Pancreas (tissue), 10 donors: ENCODE measurements around the gene TNFRSF14. TPM values are rescaled to one million over a fixed set of nuclear protein-coding genes. Genes with fewer than 3 reads are reported as not detected.

Experiments used
- ATAC-seq, 4 donors: fragments of 200-7000 bp; cut with Tn5 transposase; one replicate each; pipeline versions ENCODE4 v1.8.0 to v1.9.1; 2020; ENCODE audit warnings: mild to moderate bottlenecking in 4 of 4, moderate library complexity in 4 of 4
- DNase-seq, 6 donors: peaks; one replicate each; pipeline ENCODE4 v3.0.0-alpha.2; 2020
- FAIRE-seq: peaks from 2 replicates; lab custom pipeline; 2012; peaks lifted over from hg19 to GRCh38; lab: Jason Lieb, UNC
- H3K27ac ChIP-seq, 4 donors: fragments of 200-600 bp; sonication (generic); 1 replicate in 3 of 4; 2 replicates in 1 of 4; pipeline versions ENCODE4 v1.5.0 to v1.8.0; 2020
- H3K27me3 ChIP-seq, 4 donors: fragments of 200-600 bp; one replicate each; pipeline ENCODE4 v1.8.0; 2021
- H3K36me3 ChIP-seq, 3 donors: fragments of 200-600 bp; sonication (generic) in 1 of 3; one replicate each; pipeline versions ENCODE4 v1.5.0 to v1.8.0; 2020 to 2021
- H3K4me1 ChIP-seq, 3 donors: fragments of 200-600 bp; one replicate each; pipeline ENCODE4 v1.8.0; 2021
- H3K4me3 ChIP-seq, 4 donors: fragments of 200-600 bp; sonication (generic) in 2 of 4; one replicate each; pipeline versions ENCODE4 v1.5.0 to v1.8.0; 2020 to 2021
- H3K9me3 ChIP-seq, 4 donors: fragments of 200-600 bp; one replicate each; pipeline ENCODE4 v1.8.0; 2021
- WGBS, 2 donors: extraction: QIAGEN DNeasy Blood & Tissue Kit; methylation state at CpG; one replicate each; pipeline ENCODE4 v1.1.7; 2013; 5-methylcytosine and 5-hydroxymethylcytosine counted together
- intact Hi-C, 3 donors: fragments of 100-400 bp; cut with DNase I; formaldehyde crosslinking; loops; one replicate each; pipeline versions ENCODE4 v1.11.1 to v1.14.2; 2022
- polyA plus RNA-seq, 2 donors: library from polyadenylated mRNA; stranded (reverse); fragments of 200-250 nt; gene quantifications; one replicate each; pipeline ENCODE4 v1.2.3, GENCODE V29; 2013
- total RNA-seq, 6 donors: library from RNA; stranded (reverse); fragmentation: NEBNext Ultra II Directional in 4 of 6; extraction: Animal tissue kit (Norgen Biotek cat#: 25700) in 4 of 6; gene quantifications; one replicate each; pipeline versions ENCODE4 v1.2.1 to v1.2.4, GENCODE V29; 2021 to 2023
- TF ChIP-seq, protein P1 (sequence below), 4 donors: fragments of 200-600 bp; sonication (generic) in 3 of 4; IDR thresholded peaks; one replicate each; pipeline versions ENCODE4 v1.5.0 to v1.8.0; 2021; ENCODE audit warnings: antibody characterized with exemption in 4 of 4
- donor health status: healthy with polysubstance abuse.
- donor health status: DM: no; HTN: no; CAD: no; lungs with moderate emphysema.
- donor health status: DM: no; HTN: no; CAD: no.
- donor health status: control.
- donor health status: control.
- donor health status: Bipolar disorder and iron deficiency.
- donor health status: DM: yes; HTN: yes; CAD: no.
- donor health status: DM: no; HTN: no; CAD: no.
- donor health status: DM: no; HTN: no; CAD: no.
- donor health status: DM: yes; HTN: yes; CAD: no.

Gene TNFRSF14
- total and polyA plus RNA-seq, 8 donors, result 10.3 to 124 (median 24.9) TPM

DNA sequence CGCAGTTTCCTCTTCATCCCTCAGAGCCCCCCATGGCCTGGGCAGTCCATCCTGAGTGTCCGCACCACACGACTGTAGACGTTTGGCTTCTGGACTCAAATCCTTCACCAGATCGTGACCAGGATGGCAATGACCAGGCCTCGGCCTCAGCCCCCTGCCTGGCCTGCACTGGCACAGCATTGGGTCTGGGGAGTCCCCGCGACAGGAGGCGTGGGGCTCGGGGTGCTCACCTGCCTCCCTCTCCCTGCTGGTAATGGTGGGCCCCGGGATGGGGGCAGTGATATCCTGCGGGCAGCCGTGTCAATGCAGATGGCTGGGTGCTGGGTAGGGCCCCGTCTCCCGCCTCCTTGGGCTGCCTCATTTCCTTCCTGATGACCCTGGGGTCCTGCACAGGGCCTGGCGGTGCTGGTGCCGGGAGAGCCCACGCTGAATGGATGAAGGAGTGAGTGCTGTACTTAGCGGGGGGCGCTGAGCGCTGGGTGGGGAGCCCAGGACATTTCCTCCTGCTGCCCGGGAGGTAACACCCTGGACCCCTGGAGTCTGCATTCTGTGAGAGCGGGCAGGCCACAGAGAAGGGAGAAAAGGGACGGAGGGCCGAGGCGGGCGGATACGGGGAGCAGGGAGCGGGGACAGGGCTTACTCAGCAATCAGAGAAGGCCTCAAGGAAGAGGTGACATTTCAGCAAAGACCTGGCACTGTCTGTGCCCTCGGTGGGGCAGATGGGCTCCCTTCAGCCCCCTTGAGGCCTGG lies 2.1 kb upstream of the TNFRSF14 start:
- TF ChIP-seq, protein P1, sequence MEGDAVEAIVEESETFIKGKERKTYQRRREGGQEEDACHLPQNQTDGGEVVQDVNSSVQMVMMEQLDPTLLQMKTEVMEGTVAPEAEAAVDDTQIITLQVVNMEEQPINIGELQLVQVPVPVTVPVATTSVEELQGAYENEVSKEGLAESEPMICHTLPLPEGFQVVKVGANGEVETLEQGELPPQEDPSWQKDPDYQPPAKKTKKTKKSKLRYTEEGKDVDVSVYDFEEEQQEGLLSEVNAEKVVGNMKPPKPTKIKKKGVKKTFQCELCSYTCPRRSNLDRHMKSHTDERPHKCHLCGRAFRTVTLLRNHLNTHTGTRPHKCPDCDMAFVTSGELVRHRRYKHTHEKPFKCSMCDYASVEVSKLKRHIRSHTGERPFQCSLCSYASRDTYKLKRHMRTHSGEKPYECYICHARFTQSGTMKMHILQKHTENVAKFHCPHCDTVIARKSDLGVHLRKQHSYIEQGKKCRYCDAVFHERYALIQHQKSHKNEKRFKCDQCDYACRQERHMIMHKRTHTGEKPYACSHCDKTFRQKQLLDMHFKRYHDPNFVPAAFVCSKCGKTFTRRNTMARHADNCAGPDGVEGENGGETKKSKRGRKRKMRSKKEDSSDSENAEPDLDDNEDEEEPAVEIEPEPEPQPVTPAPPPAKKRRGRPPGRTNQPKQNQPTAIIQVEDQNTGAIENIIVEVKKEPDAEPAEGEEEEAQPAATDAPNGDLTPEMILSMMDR (IDR thresholded peaks at IDR 0.05), result no peak
- H3K27ac ChIP-seq, result no peak overlapping the region
- 78 to 82% methylated on average over 27 to 30 of the region's 30 CpGs for WGBS, 2 donors
- peak in 2 of 6 donors; percentile 34 to 64 for DNase-seq
- peaks cover 3 to 7% (median 3%) of the 10 kb centered on the region in 3 donors for H3K4me1 ChIP-seq
- ATAC-seq, result no peak
- FAIRE-seq, result no peak
- H3K36me3 ChIP-seq, result no peaks in the 10 kb centered on the region
- intact Hi-C loops, result no loop called here
- no peaks in the 10 kb centered on the region for H3K27me3 ChIP-seq
- no peaks in the 10 kb centered on the region for H3K9me3 ChIP-seq
- no peak overlapping the region for H3K4me3 ChIP-seq

DNA sequence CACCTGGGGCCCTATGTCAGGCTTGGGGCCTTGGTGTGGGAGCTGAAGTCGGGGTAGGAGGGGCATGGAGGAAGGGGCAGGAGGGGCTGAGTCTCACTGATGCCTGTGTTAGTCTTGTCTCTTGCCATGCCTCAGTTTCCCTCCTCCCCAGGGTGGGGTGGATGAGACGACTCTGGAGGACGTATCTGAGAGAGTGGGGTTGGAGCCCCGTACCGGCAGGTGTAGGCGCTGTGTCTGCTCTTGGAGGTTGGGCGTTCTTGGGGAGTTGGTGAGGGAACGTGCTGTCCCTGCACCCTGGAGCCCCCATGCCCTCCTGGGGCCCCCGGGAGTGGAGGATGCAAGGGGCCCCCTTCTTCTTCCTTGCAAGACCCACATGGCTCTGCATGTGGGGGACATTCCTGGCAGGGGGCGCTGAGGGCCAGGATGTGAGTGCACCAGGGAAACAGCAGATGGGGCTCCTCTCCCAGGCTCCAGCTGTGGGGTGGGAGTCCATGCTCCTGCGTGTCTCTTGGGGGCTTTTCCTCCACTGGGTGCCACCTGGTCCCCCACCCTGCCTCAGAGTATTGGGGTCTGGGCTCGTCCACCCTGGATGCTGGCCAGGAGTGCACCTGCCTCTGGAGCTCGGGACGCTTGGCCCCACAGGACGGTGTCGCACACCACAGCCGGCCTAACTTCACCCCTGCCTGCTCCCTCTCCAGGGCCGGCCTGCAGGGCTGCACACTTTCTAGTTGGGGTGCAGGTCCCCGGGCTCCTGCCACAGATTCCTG lies 1.4 kb upstream of the TNFRSF14 start:
- Histone ChIP-seq H3K27ac (peak overlapping the region in 2 of 4 donors; percentile 85), H3K27me3 (no peaks in the 10 kb centered on the region), H3K36me3 (no peaks in the 10 kb centered on the region), H3K4me1 (peaks cover 0 to 4% (median 0%) of the 10 kb centered on the region in 3 donors), H3K4me3 (no peak overlapping the region), H3K9me3 (no peaks in the 10 kb centered on the region)
- WGBS, 2 donors, result 55 to 58% methylated on average over 19 of the region's 19 CpGs
- ATAC-seq (peak in 1 of 4 donors; percentile 15), DNase-seq (peak in 3 of 6 donors; percentile 37 to 68 (median 46)), FAIRE-seq (no peak)
- intact Hi-C loops, result no loop called here
- TF ChIP-seq, protein P1 (IDR thresholded peaks at IDR 0.05), result no peak

DNA sequence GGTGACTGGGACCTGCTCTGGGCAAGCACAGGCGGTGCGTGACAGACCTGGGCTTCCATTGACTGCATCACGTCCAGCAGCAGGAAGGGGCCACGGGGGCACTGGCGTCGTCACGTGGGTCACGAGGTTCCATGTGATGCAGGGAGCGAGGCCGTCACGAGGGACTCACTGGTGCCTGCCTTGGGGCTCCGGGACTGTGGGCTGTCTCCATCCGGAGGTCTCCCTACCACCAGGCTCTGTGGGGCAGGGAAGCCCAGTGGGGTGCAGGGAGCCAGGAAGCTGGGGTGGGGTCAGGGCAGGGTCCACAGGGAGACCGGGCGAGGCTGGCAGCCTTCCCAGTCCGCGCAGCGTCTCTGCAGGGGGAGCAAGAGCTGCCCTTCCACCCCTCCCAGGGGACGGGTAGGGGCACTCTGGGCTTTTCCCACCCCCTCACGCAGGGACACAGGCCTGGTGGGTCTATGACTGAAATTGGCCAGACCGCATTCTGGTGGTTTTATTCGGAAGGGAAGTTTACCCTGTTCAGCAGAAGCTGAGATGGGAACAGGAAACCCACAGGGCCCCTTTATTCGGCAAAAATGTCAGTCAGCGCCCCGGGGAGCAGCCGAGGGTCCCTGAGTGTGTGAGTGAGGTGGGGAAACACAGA lies 416 bp upstream of the TNFRSF14 start:
- H3K4me3 ChIP-seq, result peak overlapping the region; percentile 41 to 70 (median 54)
- H3K4me1 ChIP-seq, result peaks cover 0 to 4% (median 0%) of the 10 kb centered on the region in 3 donors
- DNase-seq, result peak; percentile 39 to 86 (median 70)
- peak overlapping the region; percentile 37 to 85 (median 82) for H3K27ac ChIP-seq
- WGBS, 2 donors, result 17 to 27% methylated on average over 25 to 26 of the region's 26 CpGs
- no peaks in the 10 kb centered on the region for H3K36me3 ChIP-seq
- no peaks in the 10 kb centered on the region for H3K9me3 ChIP-seq
- H3K27me3 ChIP-seq, result no peaks in the 10 kb centered on the region
- no peak for FAIRE-seq
- TF ChIP-seq, protein P1 (IDR thresholded peaks at IDR 0.05), result no peak
- intact Hi-C loops, result no loop called here
- ATAC-seq, result peak; percentile 35 to 72 (median 59)

DNA sequence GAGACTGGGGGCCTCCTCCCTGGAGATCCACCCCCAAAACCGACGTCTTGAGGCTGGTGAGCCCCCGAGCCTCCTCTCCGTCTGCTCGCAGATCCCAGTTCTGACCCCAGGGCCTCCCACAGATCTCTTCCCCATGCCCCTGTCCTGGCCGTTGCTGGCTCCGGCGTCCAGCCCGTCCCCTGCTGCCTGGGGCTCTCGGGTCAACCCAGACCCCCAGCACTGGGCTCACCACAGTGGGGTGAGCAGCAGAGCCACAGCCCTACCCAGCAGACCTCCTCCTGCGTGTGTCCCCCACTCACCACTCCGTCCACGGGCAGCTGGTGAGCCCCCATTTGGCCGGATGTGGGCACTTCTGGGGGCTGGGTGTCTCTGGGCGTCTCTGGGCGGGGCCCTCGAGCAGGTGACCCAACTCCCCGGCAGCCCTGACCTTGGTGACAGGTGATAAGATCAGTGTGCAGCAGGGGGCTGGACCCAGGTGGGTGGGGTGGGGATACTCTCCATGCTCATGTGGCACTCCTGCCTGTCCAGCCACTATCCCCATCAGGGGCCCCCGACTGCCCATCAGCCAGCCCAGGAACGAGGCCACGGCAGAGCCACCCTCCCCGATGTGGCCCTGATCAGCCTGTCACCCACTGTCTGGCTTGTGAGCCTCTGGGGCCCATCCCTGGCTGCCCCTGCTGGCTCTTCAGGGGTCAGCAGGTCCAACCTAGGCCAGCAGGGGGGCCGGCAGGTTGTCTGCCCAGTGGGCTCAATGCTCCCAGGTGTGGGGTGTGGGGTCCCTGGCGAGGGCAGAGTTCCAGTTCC lies 709 bp downstream of the TNFRSF14 start:
- no peak for FAIRE-seq
- ATAC-seq, result peak; percentile 18 to 50 (median 32)
- no peaks in the 10 kb centered on the region for H3K36me3 ChIP-seq
- peaks cover 0 to 4% (median 0%) of the 10 kb centered on the region in 3 donors for H3K4me1 ChIP-seq
- H3K4me3 ChIP-seq, result peak overlapping the region; percentile 41 to 70 (median 54)
- TF ChIP-seq, protein P1 (IDR thresholded peaks at IDR 0.05), result no peak
- intact Hi-C loops, result no loop called here
- H3K9me3 ChIP-seq, result no peaks in the 10 kb centered on the region
- H3K27me3 ChIP-seq, result no peaks in the 10 kb centered on the region
- peak in 2 of 6 donors; percentile 51 to 83 for DNase-seq
- H3K27ac ChIP-seq, result peak overlapping the region; percentile 37 to 85 (median 82)
- WGBS, 2 donors, result 14 to 34% methylated on average over 20 to 24 of the region's 24 CpGs
